Measurements from ENCODE around the gene PDE4D.

Gene PDE4D

GRCh38 chr5:59188419-59189225 is 704.9 kb downstream of the PDE4D start:
- peak; percentile 46 for DNase-seq

GRCh38 chr5:59187857-59188256 is 705.7 kb downstream of the PDE4D start:
- no peak for DNase-seq

GRCh38 chr5:59186623-59187022 is 706.9 kb downstream of the PDE4D start:
- no peak for DNase-seq

- no peak for DNase-seq
Observed at GRCh38 chr5:59185757-59186385, 707.7 kb downstream of the PDE4D start.

- no peak for DNase-seq
Observed at GRCh38 chr5:59184769-59185168, 708.8 kb downstream of the PDE4D start.

- no peak for DNase-seq
Observed at GRCh38 chr5:59182760-59183159, 710.8 kb downstream of the PDE4D start.

- no peak for DNase-seq
Observed at GRCh38 chr5:59180515-59180914, 713.0 kb downstream of the PDE4D start.

GRCh38 chr5:59179704-59180103 is 713.8 kb downstream of the PDE4D start:
- no peak for DNase-seq

GRCh38 chr5:59178482-59178881 is 715.0 kb downstream of the PDE4D start:
- no peak for DNase-seq

GRCh38 chr5:59178071-59178470 is 715.5 kb downstream of the PDE4D start:
- DNase-seq = no peak

- DNase-seq = no peak
Observed at GRCh38 chr5:59177644-59178043, 715.9 kb downstream of the PDE4D start.

- DNase-seq = no peak
Observed at GRCh38 chr5:59174248-59174844, 719.2 kb downstream of the PDE4D start.

- DNase-seq = no peak
Observed at GRCh38 chr5:59173578-59173977, 719.9 kb downstream of the PDE4D start.

- no peak for DNase-seq
Observed at GRCh38 chr5:59171131-59171530, 722.4 kb downstream of the PDE4D start.

GRCh38 chr5:59169768-59170150 is 723.8 kb downstream of the PDE4D start:
- no peak for DNase-seq

GRCh38 chr5:59169081-59169767 is 724.3 kb downstream of the PDE4D start:
- no peak for DNase-seq

GRCh38 chr5:59168067-59168466 is 725.5 kb downstream of the PDE4D start:
- no peak for DNase-seq

- no peak for DNase-seq
Observed at GRCh38 chr5:59164041-59164830, 729.3 kb downstream of the PDE4D start.

GRCh38 chr5:59161221-59162105 is 732.1 kb downstream of the PDE4D start:
- DNase-seq = no peak

- DNase-seq = no peak
Observed at GRCh38 chr5:59158637-59159391, 734.7 kb downstream of the PDE4D start.

- DNase-seq = no peak
Observed at GRCh38 chr5:59158165-59158564, 735.4 kb downstream of the PDE4D start.

Data from NCI-H1092 (cell line).